GM19099 (cell line): ENCODE data around the gene NR1H4.

Source experiments
- POLR2A ChIP-seq: IDR thresholded peaks from 3 replicates; pipeline ENCODE4 v1.6.1; 2011; ENCODE audit warnings: low read depth; ENCODE audit not compliant: insufficient read length; ENCODE audit errors: extremely low read depth

Gene NR1H4

GRCh38 chr12:100567945-100568344 lies 94.3 kb downstream of the NR1H4 start:
- no peak for TF ChIP-seq POLR2A

GRCh38 chr12:100572184-100572583 lies 98.5 kb downstream of the NR1H4 start:
- no peak for TF ChIP-seq POLR2A

GRCh38 chr12:100573292-100574186 lies 99.9 kb downstream of the NR1H4 start, which contains the start of gene GAS2L3:
Gene GAS2L3 (plus strand): TSS chr12:100573684. CDS start chr12:100594905, 21,221 bp downstream.
- peak; percentile 29 for TF ChIP-seq POLR2A

- TF ChIP-seq POLR2A: no peak
Observed at GRCh38 chr12:100574187-100575074, 100.8 kb downstream of the NR1H4 start.

- no peak for TF ChIP-seq POLR2A
Observed at GRCh38 chr12:100576331-100577036, 102.8 kb downstream of the NR1H4 start.

GRCh38 chr12:100578923-100579322 lies 105.3 kb downstream of the NR1H4 start:
- no peak for TF ChIP-seq POLR2A

- no peak for TF ChIP-seq POLR2A
Observed at GRCh38 chr12:100579844-100580243, 106.2 kb downstream of the NR1H4 start.

- TF ChIP-seq POLR2A: no peak
Observed at GRCh38 chr12:100584256-100584655, 110.6 kb downstream of the NR1H4 start.

- no peak for TF ChIP-seq POLR2A
Observed at GRCh38 chr12:100591979-100592378, 118.3 kb downstream of the NR1H4 start.

GRCh38 chr12:100593490-100593889 lies 119.8 kb downstream of the NR1H4 start:
- TF ChIP-seq POLR2A: no peak

GRCh38 chr12:100601626-100602025 lies 128.0 kb downstream of the NR1H4 start:
- TF ChIP-seq POLR2A: no peak

GRCh38 chr12:100608776-100609175 lies 135.1 kb downstream of the NR1H4 start:
- TF ChIP-seq POLR2A: no peak

GRCh38 chr12:100610666-100611430 lies 137.2 kb downstream of the NR1H4 start:
- TF ChIP-seq POLR2A: no peak

- no peak for TF ChIP-seq POLR2A
Observed at GRCh38 chr12:100612606-100613005, 138.9 kb downstream of the NR1H4 start.
